ENCODE results near the gene ZMYND15.

ZMYND15 gene

GRCh38 chr17:4743216-4743615 is 3.6 kb downstream of the ZMYND15 start:
- DNase-seq (ENCODE audit: low spot score): no peak

- no peak for DNase-seq (ENCODE audit: low spot score)
These were observed 4.3 kb downstream of the ZMYND15 start for GRCh38 chr17:4743898-4744297.

GRCh38 chr17:4744999-4745969 is 5.7 kb downstream of the ZMYND15 start:
- DNase-seq (ENCODE audit: low spot score): no peak

GRCh38 chr17:4747847-4748246 is 8.2 kb downstream of the ZMYND15 start:
- no peak for DNase-seq (ENCODE audit: low spot score)

GRCh38 chr17:4748686-4749085 is 9.1 kb downstream of the ZMYND15 start:
- DNase-seq (ENCODE audit: low spot score): no peak

GRCh38 chr17:4750606-4751005 is 11.0 kb downstream of the ZMYND15 start:
- no peak for DNase-seq (ENCODE audit: low spot score)

GRCh38 chr17:4751932-4752331 is 12.3 kb downstream of the ZMYND15 start:
- no peak for DNase-seq (ENCODE audit: low spot score)

- DNase-seq (ENCODE audit: low spot score): no peak
These were observed 13.8 kb downstream of the ZMYND15 start for GRCh38 chr17:4753392-4753791.

GRCh38 chr17:4759776-4760236 is 20.2 kb downstream of the ZMYND15 start:
- DNase-seq (ENCODE audit: low spot score): no peak

GRCh38 chr17:4764595-4764994 is 25.0 kb downstream of the ZMYND15 start:
- no peak for DNase-seq (ENCODE audit: low spot score)

- DNase-seq (ENCODE audit: low spot score): no peak
These were observed 26.6 kb downstream of the ZMYND15 start for GRCh38 chr17:4766201-4766600.

GRCh38 chr17:4766723-4767122 is 27.1 kb downstream of the ZMYND15 start:
- no peak for DNase-seq (ENCODE audit: low spot score)

GRCh38 chr17:4768298-4768697 is 28.7 kb downstream of the ZMYND15 start:
- DNase-seq (ENCODE audit: low spot score): no peak

GRCh38 chr17:4769628-4770027 is 30.0 kb downstream of the ZMYND15 start:
- DNase-seq (ENCODE audit: low spot score): peak; percentile 32

- DNase-seq (ENCODE audit: low spot score): no peak
These were observed 32.0 kb downstream of the ZMYND15 start, which contains the start of gene TM4SF5 for GRCh38 chr17:4771519-4772234. Gene TM4SF5, plus strand, starts transcription at chr17:4771886. Its CDS starts 37 bp downstream, at chr17:4771923.

GRCh38 chr17:4772235-4772613 is 32.6 kb downstream of the ZMYND15 start:
- DNase-seq (ENCODE audit: low spot score): no peak

GRCh38 chr17:4777969-4778760 is 38.5 kb downstream of the ZMYND15 start:
- DNase-seq (ENCODE audit: low spot score): no peak

GRCh38 chr17:4780325-4780955 is 40.8 kb downstream of the ZMYND15 start:
- DNase-seq (ENCODE audit: low spot score): no peak

GRCh38 chr17:4782652-4783051 is 43.0 kb downstream of the ZMYND15 start:
- DNase-seq (ENCODE audit: low spot score): no peak

- DNase-seq (ENCODE audit: low spot score): no peak
These were observed 45.9 kb downstream of the ZMYND15 start for GRCh38 chr17:4785311-4786105.

- DNase-seq (ENCODE audit: low spot score): no peak
These were observed 46.5 kb downstream of the ZMYND15 start, which contains the start of gene VMO1 for GRCh38 chr17:4786106-4786511. Gene VMO1, minus strand, starts transcription at chr17:4786364. Its CDS starts 12 bp downstream, at chr17:4786352.
